CD4-positive, alpha-beta T cell treated with Interleukin-2 at 100 ng/mL for 4 hours (primary cell): ENCODE data around the gene GPR153.
A peak's percentile ranks its signal among the peaks of the same experiment; 100 is the strongest.
"Not testable (repeated sequence)": the region's sequence is repeated elsewhere in the genome, so short reads cannot be mapped to it uniquely, and the experiment has no call there.

Experiments
- DNase-seq: peaks from one replicate; pipeline ENCODE4 v3.0.0-alpha.2; 2020; ENCODE audit warnings: low spot score

GPR153 gene

GRCh38 chr1:6224718-6225117 is 36.2 kb downstream of the GPR153 start:
- no peak for DNase-seq

GRCh38 chr1:6223617-6224016 is 37.3 kb downstream of the GPR153 start:
- no peak for DNase-seq

GRCh38 chr1:6222636-6223035 is 38.3 kb downstream of the GPR153 start:
- DNase-seq = no peak

- no peak for DNase-seq
Measured at GRCh38 chr1:6221210-6221784, 39.6 kb downstream of the GPR153 start.

- no peak for DNase-seq
Measured at GRCh38 chr1:6220236-6220635, 40.7 kb downstream of the GPR153 start.

GRCh38 chr1:6219641-6220040 is 41.3 kb downstream of the GPR153 start:
- DNase-seq = not testable (repeated sequence)

- DNase-seq = no peak
Measured at GRCh38 chr1:6218375-6219164, 42.3 kb downstream of the GPR153 start.

GRCh38 chr1:6212193-6212959 is 48.5 kb downstream of the GPR153 start:
- DNase-seq = no peak

- DNase-seq = no peak
Measured at GRCh38 chr1:6211731-6212130, 49.2 kb downstream of the GPR153 start.

GRCh38 chr1:6210591-6211355 is 50.1 kb downstream of the GPR153 start:
- DNase-seq = no peak

- DNase-seq = peak; percentile 16
Measured at GRCh38 chr1:6209661-6210580, 51.0 kb downstream of the GPR153 start.

GRCh38 chr1:6208723-6209660 is 51.9 kb downstream of the GPR153 start:
- no peak for DNase-seq

GRCh38 chr1:6207921-6208320 is 53.0 kb downstream of the GPR153 start:
- no peak for DNase-seq

- DNase-seq = no peak
Measured at GRCh38 chr1:6207075-6207885, 53.6 kb downstream of the GPR153 start.

GRCh38 chr1:6206520-6206855 is 54.4 kb downstream of the GPR153 start:
- no peak for DNase-seq

GRCh38 chr1:6205849-6206519 is 54.9 kb downstream of the GPR153 start, which contains the start of gene RNF207:
Gene RNF207 (plus strand): TSS chr1:6206119. CDS start chr1:6206536, 417 bp downstream.
- peak; percentile 59 for DNase-seq

- DNase-seq = no peak
Measured at GRCh38 chr1:6202256-6202655, 58.6 kb downstream of the GPR153 start.

- DNase-seq = no peak
Measured at GRCh38 chr1:6200188-6200809, 60.6 kb downstream of the GPR153 start.
